ENCODE measurements around the gene NSG1.
"Not testable (repeated sequence)": the region's sequence is repeated elsewhere in the genome, so short reads cannot be mapped to it uniquely, and the experiment has no call there.

Gene NSG1

DNA sequence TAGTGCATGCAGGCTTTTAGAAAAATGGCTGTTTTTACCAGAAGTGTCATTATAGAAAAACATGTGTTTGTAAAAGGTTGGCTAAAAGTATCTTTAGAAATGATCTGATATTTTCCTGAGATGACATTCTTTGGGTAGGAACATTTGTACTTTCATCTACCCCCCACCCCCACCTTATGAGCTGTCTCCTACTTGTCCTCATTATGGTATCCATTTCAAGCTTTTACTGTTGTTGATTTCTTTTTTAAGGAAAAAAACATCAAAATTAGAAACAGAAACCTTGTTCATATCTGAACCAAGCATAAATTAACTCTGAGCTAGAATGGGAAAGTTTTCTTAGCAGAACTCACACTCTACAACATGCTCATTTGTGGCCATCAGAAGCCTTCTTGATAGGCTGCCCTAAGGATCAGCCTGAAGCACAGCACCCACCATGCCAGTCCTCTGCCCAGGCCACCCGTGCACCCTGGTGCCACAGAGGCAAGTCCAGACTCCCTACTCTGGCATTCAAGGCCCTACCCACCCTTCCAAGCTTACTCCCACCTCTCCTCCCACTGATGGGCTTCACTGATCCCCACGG lies 49.4 kb downstream of the NSG1 start:
- no peak for DNase-seq (ENCODE audit: low spot score)

DNA sequence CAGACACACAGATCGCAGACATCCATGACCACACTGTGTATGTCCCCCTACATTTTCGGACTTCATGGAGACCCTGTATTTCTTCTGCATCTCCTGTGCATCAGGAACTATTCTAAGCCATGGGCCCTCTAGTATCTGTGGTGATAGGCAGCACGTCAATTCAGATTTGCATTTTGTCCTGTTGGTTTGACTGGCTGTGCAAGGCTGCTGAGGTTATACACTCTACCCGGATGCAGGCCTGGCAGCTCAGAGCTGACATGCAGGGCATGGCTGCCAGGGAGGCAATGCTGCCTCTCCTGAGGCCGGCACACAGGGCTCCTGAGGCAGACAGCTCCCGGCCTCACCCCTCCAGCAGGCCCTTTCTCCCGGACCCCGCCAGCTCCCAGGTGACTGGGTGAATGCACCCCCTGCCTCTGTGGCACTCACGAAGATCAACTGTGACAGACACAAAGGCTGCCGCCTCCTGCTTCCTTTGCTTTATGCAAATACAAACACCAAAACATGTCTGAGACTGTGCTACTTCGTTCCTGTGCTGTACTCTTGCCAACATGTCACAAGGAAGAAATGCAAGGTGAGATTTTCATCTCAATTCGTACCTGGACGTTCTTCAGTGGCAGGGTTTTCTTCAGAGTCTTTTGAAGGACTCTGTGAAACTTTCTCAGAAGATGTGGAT lies 51.0 kb downstream of the NSG1 start:
- no peak for DNase-seq (ENCODE audit: low spot score)

DNA sequence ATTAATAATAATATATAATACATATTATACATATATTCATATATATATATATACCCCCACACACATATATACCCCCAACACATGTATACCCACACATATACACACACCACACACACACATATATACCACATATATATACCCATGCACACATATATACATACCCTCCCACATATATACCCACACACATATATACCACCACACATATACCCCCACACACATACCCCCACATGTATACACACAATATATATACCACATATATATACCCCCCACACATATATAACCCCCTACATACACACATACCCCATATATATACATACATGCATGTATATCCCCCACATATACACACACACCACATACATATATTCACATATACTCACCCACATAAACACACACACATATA lies 52.0 kb downstream of the NSG1 start:
- DNase-seq (ENCODE audit: low spot score): no peak

GRCh38 chr4:4439782-4440181 lies 52.9 kb downstream of the NSG1 start:
- no peak for DNase-seq (ENCODE audit: low spot score)

DNA sequence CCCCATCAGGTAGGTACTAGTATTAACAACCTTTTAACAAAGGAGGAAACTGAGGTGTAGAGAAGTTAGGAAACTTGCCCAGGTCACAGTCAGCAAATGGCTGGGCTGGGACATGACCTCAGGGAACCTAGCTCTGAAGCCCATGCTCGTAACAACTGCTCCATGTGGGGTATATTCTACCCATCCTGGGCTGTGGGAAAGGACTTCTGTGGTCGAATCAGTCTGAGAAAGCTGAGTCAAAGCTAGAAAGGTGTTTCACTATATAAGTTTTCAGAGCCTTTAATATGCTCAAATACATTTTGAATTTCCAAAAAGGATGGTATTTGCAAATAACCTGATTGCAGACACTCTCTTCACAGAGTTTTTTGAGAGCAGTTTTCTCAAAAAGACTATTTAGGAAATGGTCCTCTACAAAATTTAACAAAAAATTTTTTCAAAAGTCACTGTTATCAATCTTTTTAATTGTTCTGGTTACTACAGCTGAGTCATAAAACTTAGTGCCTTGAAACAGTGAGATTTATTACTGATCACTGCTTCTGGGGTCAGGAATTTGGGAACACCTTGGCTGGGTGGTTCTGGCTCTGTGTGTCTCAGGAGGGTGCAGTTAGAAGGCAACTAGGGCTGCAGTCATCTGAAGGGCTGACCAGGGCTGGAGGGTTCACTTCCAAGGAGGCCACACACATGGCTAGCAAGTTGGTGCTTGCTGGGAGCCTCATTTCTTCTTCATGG lies 53.6 kb downstream of the NSG1 start:
- DNase-seq (ENCODE audit: low spot score): no peak

DNA sequence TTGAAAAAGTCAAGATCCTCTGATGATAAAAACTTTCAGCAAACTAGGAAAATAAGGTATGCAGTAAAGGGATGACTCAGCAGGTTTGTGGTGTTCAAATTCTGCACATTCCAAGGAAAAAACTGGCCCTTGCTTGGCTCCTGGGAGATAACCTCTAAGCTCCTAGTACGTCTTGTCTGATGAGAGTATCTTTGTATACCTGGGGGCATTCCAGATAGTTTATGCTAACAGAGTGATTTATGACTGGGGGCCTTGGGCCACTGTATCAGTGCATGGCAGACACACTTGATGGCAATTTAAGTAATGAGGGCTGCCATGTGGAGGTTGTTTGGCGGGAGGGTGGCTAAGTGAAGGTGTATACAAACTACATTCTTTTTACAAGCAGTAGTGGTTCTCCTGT lies 56.9 kb downstream of the NSG1 start:
- DNase-seq (ENCODE audit: low spot score): no peak

- no peak for DNase-seq (ENCODE audit: low spot score)
Measured at GRCh38 chr4:4446434-4446833, 59.5 kb downstream of the NSG1 start.

DNA sequence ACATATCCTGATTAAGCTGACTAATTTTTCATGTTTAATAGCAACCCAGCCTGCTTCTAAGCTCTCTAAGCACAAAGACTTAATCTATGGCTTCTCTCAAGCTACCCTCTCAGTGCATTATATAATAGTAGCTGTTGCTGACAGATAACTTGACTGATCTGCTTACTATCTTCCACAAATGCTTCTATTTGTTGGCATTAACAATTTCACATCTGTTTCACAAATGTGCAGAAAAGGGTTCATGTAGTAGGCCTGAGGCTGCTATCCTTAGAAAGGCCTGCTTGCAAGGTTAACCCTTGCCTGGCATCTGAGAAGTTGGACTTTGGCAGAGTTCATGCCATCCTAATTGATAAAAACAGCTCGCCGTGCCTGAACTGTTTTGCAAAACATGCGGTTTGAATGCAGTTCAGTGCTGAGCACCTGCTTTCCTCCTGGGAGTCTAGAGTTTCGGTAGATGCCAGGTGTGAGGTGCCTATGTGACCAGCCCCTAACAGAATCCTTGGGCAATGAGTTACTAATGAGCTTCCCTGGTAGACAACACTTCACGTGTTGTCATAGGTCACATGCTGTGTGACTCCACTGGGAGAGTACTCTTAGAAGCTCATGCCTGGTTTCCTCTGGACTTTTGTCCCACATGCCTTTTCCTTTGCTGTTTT lies 68.4 kb downstream of the NSG1 start:
- no peak for DNase-seq (ENCODE audit: low spot score)

- DNase-seq (ENCODE audit: low spot score): no peak
Measured at GRCh38 chr4:4456351-4456750, 69.4 kb downstream of the NSG1 start.

GRCh38 chr4:4456816-4457578 lies 70.1 kb downstream of the NSG1 start:
- no peak for DNase-seq (ENCODE audit: low spot score)

- no peak for DNase-seq (ENCODE audit: low spot score)
Measured at GRCh38 chr4:4457803-4458553, 71.1 kb downstream of the NSG1 start.

DNA sequence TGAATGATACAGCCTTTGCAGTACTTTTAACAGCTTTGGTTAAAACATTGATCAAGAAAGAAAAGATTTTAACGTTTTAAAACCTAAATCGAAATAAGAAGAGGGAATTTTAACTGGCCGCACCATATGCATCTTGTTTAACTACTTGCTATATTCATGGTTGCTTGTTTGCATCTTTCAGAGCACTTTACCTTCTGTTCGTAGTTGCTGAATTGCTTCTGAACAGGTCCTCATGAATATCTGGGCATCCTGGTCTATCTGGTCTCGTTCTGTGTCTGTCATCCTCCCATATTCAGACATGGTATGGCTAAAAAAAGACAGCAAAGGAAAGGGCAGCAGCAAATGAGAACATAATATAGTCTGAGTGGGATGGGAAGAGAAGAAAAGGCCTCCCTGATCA lies 72.3 kb downstream of the NSG1 start:
- DNase-seq (ENCODE audit: low spot score): no peak

DNA sequence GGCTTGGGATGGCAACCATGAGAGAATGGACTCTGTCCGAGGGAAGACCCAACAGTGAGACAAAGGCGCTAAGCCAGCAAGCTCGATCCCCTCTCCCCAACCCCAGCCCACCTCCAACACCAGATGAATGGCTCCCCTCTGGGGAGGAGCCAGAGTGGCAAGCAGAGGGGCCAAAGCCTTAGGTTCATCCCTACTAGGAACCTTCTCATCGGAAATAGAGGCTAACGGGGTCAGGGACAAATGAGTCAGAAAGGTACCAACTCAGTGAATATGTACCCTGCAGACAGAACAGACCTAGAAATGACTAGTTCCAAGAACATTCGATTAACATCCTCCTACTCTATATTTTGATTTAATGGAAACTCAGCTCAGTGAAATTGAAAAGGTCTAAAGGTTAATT lies 73.9 kb downstream of the NSG1 start:
- no peak for DNase-seq (ENCODE audit: low spot score)

DNA sequence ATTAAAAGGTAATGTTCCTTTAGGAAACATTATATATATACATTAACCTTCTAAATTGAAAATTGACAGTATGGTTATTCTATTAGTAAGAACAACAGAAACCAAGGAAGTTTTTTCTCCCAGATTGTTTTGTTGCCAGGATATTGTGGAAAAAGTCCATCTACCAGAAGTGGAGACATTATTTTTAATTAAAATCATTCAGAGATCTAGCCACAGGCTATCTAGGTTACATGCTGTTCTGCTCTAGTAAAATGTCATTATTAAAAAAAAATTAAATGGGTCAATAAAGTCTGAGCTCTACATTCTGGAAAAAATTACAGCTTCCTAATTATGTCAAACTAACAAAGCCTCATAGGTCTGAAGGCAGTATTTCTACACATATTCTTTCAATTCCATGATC lies 74.3 kb downstream of the NSG1 start:
- DNase-seq (ENCODE audit: low spot score): no peak

- no peak for DNase-seq (ENCODE audit: low spot score)
Measured at GRCh38 chr4:4461850-4462249, 74.9 kb downstream of the NSG1 start.

DNA sequence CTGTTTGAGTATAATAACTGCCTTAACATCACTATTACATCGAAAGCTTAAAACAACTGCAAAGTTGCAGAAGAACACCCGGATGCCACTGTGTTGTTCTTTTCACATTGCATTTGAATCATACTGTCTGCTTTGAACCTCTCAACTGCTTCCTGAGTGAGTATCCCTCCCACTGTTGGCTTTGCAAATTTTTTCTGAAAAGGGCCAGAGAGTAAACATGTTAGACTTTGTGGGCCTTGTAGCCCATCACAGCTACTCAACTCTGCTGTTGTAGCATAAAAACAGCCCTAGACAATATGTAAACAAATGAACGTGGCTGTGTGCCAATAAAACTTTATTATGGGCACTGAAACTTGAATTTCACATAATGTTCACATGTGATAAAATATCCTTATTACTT lies 76.1 kb downstream of the NSG1 start:
- DNase-seq (ENCODE audit: low spot score): no peak

DNA sequence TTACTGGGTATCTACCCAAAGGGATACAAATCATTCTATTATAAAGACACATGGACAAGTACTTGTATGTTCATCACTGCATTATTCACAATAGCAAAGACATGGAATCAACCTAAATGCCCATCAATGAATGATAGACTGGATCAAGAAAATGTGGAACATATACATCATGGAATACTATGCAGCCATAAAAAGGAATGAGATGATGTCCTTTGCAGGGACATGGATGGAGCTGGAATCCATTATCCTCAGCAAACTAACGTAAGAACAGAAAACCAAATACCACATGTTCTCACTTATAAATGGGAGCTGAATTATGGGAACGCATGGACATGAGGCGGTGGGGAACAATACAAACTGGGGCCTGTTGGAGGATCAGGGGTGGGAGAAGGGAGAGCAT lies 78.3 kb downstream of the NSG1 start:
- DNase-seq (ENCODE audit: low spot score): not testable (repeated sequence)
